HT-29 (cell line): Measurements from ENCODE around the gene TP53TG3B. TPM values are rescaled to one million over a fixed set of nuclear protein-coding genes. Genes with fewer than 3 reads are reported as not detected.
"Not testable (repeated sequence)": the region's sequence is repeated elsewhere in the genome, so short reads cannot be mapped to it uniquely, and the experiment has no call there.

ENCODE experiments used
- DNase-seq: peaks from one replicate; pipeline ENCODE4 v3.0.0-alpha.2; 2015; ENCODE audit warnings: low spot score
- small RNA-seq: library from RNA; depleted of rRNA; stranded (forward); fragments of <200 nt; gene quantifications from one replicate; pipeline ENCODE3, GENCODE V24; 2014
- total RNA-seq: library from RNA; depleted of rRNA; stranded (reverse); fragments of >200 nt; shearing (Covaris generic); gene quantifications from 2 replicates; pipeline ENCODE4 v1.2.3, GENCODE V29; 2014; rRNA removed

TP53TG3B gene
- total RNA-seq, result not detected in 2 replicates

DNA sequence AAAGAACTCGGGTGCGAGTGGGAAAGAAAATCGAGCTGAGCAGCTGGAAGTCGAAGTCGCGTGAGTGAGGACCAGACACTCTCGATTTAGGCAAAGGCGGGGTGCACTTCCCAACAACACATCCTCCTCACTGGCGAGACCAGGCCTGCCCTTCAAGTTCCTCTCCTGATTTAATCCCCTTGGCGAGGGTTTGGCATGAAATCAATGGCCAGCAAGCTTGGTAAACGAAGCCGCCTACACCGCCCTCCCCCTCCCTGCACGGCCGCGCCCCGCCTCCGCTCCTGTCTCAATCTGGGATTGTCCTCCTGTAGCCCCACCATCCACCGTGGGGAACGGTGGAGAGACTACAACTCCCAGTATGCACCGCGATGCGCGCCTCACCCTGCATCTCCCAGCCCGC lies at the start of gene TP53TG3B:
TP53TG3B (plus strand) TSS at position 301 of the 400 bp plus-strand sequence; CDS start at position 369, 68 bp downstream.
- DNase-seq, result not testable (repeated sequence)

DNA sequence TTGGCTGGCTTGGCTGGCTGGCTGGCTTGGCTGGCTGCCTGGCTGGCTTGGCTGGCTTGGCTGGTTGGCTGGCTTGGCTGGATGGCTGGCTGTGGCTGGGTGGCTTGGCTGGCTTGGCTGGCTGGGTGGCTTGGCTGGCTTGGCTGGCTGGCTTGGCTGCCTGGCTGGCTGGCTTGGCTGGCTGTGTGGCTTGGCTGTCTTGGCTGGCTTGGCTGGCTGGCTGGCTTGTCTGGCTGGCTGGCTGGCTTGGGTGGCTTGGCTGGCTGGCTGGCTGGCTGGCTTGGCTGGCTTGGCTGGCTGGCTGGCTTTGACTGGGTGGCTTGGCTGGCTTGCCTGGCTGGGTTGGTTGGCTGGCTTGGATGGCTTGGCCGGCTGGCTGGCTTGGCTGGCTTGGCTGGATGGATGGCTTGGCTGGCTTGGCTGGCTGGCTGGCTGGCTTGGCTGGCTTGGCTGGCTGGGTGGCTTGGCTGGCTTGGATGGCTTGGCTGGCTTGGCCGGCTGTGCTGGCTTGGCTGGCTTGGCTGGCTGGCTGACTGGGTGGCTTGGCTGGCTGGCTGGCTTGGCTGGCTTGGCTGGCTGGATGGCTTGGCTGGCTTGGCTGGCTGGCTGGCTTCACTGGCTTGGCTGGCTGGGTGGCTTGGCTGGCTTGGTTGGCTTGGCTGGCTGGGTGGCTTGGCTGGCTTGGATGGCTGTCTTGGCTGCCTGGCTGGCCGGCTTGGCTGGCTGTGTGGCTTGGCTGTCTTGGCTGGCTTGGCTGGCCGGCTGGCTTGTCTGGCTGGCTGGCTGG lies 24.2 kb upstream of the TP53TG3B start:
- DNase-seq, result peak; percentile 0

GRCh38 chr16:33337627-33338542 lies 22.8 kb upstream of the TP53TG3B start:
- peak; percentile 0 for DNase-seq

GRCh38 chr16:33338543-33338951 lies 22.1 kb upstream of the TP53TG3B start:
- DNase-seq, result not testable (repeated sequence)

DNA sequence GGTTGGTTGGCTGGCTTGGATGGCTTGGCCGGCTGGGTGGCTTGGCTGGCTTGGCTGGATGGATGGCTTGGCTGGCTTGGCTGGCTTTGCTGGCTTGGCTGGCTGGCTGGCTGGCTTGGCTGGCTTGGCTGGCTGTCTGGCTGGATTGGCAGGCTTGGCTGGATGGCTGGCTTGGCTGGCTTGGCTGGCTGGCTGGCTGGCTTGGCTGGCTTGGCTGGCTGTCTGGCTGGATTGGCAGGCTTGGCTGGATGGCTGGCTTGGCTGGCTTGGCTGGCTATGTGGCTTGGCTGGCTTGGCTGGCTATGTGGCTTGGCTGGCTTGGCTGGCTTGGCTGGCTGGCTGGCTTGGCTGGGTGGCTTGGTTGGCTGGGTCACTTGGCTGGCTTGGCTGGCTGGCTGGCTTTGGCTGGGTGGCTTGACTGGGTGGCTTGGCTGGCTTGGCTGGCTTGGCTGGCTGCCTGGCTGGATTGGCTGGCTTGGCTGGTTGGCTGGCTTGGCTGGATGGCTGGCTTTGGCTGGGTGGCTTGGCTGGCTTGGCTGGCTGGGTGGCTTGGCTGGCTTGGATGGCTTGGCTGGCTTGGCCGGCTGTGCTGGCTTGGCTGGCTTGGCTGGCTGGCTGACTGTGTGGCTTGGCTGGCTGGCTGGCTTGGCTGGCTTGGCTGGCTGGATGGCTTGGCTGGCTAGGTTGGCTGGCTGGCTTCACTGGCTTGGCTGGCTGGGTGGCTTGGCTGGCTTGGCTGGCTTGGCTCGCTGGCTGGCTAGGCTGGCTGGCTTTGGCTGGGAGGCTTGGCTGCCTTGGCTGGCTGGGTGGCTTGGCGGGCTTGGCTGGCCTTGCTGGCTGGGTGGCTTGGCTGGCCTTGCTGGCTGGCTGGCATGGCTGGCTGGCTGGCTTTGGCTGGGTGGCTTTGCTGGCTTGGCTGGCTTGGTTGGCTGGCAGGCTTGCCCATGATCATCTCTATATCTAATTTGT lies 21.3 kb upstream of the TP53TG3B start:
- peak; percentile 0 for DNase-seq

Small RNA genes lying within 50 kb of the gene (small RNA-seq; reads per million reads assigned to genes)
- gene AC141257.3 (not detected), gene AC141257.4 (not detected)

Other genes starting within 250 kb of the TP53TG3B start
- gene TP53TG3C, start 166.6 kb upstream of the TP53TG3B start, total RNA-seq, result not detected in 2 replicates
- not detected in 2 replicates for gene TP53TG3E, start 56.5 kb upstream of the TP53TG3B start, total RNA-seq
- not detected in 2 replicates for gene TP53TG3F, start 98.8 kb downstream of the TP53TG3B start, total RNA-seq